ENCODE results near the gene ARL8B. TPM values are rescaled to one million over a fixed set of nuclear protein-coding genes. Genes with fewer than 3 reads are reported as not detected.

ARL8B gene
- total and polyA plus RNA-seq, 9 of the 15 experiments (the other 6 are each of a cell fraction or from before 2014, with no cell fraction given), result 28.5 to 99.4 (median 77.2) TPM

- Histone ChIP-seq H3K9me1 (ENCODE audit: control insufficient read depth, insufficient read depth, low read length) (no peaks in the 10 kb centered on the region), H3K4me3 (no peak overlapping the region), H4K20me1 (replicated peaks; ENCODE audit: control insufficient read depth, insufficient read depth, low read length) (peaks cover 23% of the 10 kb centered on the region; the same call in 1 of the 2 replicates), H3K4me2 (ENCODE audit: insufficient read depth, low read length) (no peak overlapping the region), H3K27ac (ENCODE audit: extremely low read depth, low read depth, low read length) (no peak overlapping the region), H3K4me1 (replicated peaks in 1 of 2; ENCODE audit: control insufficient read depth in 2 of 2, insufficient read depth in 2 of 2, low read length in 2 of 2) (peaks cover 14 to 16% of the 10 kb centered on the region in 2 experiments; a peak in 4 of 5 replicates), H3K36me3 (ENCODE audit: control insufficient read depth, insufficient read depth, low read length) (no peaks in the 10 kb centered on the region), H3K9ac (ENCODE audit: insufficient read depth in 1 of 2, low read depth in 2 of 2, low read length in 2 of 2) (no peak overlapping the region), H3K79me2 (ENCODE audit: control insufficient read depth, insufficient read depth, low read length) (peaks cover 96% of the 10 kb centered on the region), H2AFZ (ENCODE audit: low read depth, low read length) (no peak overlapping the region), H3K9me3 (replicated peaks; ENCODE audit: control insufficient read depth, insufficient read depth, low read depth, low read length) (no peaks in the 10 kb centered on the region), H3K27me3 (ENCODE audit: control insufficient read depth in 2 of 2, insufficient read depth in 2 of 2, low read length in 2 of 2) (no peaks in the 10 kb centered on the region)
- intact Hi-C loops (cut with micrococcal nuclease) (no loop called here), in situ Hi-C loops (cut with MboI) (no loop called here)
- ATAC-seq, result no peak
- no peak for FAIRE-seq
- DNase-seq (ENCODE audit: extremely low read depth in 1 of 4, low spot score in 3 of 4), result no peak
- WGBS (ENCODE audit: insufficient coverage, low coverage, missing lambda C conversion rate), result 89% methylated on average over 3 of the region's 3 CpGs
- no TSS peak for BruUV-seq (replicated peaks)
- POLR2A ChIA-PET, result interaction anchor here (1.0 to 2.1 kb wide), 3 partner anchors 9 to 26 kb away, joined by 4 to 11 read pairs (median 5); partner anchors contain the start of gene EDEM1
- CTCF ChIA-PET (ENCODE audit: low intra/inter-chr PET ratio), result no interaction called here
- TF ChIP-seq, protein P1, sequence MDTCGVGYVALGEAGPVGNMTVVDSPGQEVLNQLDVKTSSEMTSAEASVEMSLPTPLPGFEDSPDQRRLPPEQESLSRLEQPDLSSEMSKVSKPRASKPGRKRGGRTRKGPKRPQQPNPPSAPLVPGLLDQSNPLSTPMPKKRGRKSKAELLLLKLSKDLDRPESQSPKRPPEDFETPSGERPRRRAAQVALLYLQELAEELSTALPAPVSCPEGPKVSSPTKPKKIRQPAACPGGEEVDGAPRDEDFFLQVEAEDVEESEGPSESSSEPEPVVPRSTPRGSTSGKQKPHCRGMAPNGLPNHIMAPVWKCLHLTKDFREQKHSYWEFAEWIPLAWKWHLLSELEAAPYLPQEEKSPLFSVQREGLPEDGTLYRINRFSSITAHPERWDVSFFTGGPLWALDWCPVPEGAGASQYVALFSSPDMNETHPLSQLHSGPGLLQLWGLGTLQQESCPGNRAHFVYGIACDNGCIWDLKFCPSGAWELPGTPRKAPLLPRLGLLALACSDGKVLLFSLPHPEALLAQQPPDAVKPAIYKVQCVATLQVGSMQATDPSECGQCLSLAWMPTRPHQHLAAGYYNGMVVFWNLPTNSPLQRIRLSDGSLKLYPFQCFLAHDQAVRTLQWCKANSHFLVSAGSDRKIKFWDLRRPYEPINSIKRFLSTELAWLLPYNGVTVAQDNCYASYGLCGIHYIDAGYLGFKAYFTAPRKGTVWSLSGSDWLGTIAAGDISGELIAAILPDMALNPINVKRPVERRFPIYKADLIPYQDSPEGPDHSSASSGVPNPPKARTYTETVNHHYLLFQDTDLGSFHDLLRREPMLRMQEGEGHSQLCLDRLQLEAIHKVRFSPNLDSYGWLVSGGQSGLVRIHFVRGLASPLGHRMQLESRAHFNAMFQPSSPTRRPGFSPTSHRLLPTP (IDR thresholded peaks at IDR 0.05; ENCODE audit: borderline replicate concordance, extremely low read depth, insufficient read length), result no peak
- TF ChIP-seq NR2C2 (CRISPR knock-in tag; IDR thresholded peaks at IDR 0.05) (no peak), NR2C2 (tag; IDR thresholded peaks at IDR 0.05) (no peak), SOX6 (IDR thresholded peaks at IDR 0.05) (no peak), POLR2H (tag; IDR thresholded peaks at IDR 0.05; ENCODE audit: low read depth) (no peak), ZKSCAN3 (CRISPR knock-in tag; IDR thresholded peaks at IDR 0.05) (no peak), KDM1A (IDR thresholded peaks at IDR 0.05) (no peak), SP2 (IDR thresholded peaks at IDR 0.05; ENCODE audit: extremely low read depth, low read depth, low read length, poor library complexity, severe bottlenecking) (no peak), RBM25 (IDR thresholded peaks at IDR 0.05; ENCODE audit: low read depth, low read length, severe bottlenecking) (no peak), TOE1 (IDR thresholded peaks at IDR 0.05; ENCODE audit: borderline replicate concordance) (no peak), TOE1 (CRISPR knock-in tag; IDR thresholded peaks at IDR 0.05; ENCODE audit: borderline replicate concordance, low read depth) (no peak), KLF16 (IDR thresholded peaks at IDR 0.05) (no peak), NFIX (CRISPR knock-in tag; IDR thresholded peaks at IDR 0.05; ENCODE audit: low read depth) (no peak), ZNF589 (CRISPR knock-in tag; IDR thresholded peaks at IDR 0.05; ENCODE audit: low read depth) (no peak), ZBTB11 (CRISPR knock-in tag; IDR thresholded peaks at IDR 0.05) (no peak)
These were observed 38.2 kb downstream of the ARL8B start for GRCh38 chr3:5160321-5160720.

All from K562 (cell line).